ENCODE results near the gene HMGB2. TPM values are rescaled to one million over a fixed set of nuclear protein-coding genes. Genes with fewer than 3 reads are reported as not detected.

HMGB2 gene
- total RNA-seq, 1 experiment from 2014 or later = 278 TPM

DNA sequence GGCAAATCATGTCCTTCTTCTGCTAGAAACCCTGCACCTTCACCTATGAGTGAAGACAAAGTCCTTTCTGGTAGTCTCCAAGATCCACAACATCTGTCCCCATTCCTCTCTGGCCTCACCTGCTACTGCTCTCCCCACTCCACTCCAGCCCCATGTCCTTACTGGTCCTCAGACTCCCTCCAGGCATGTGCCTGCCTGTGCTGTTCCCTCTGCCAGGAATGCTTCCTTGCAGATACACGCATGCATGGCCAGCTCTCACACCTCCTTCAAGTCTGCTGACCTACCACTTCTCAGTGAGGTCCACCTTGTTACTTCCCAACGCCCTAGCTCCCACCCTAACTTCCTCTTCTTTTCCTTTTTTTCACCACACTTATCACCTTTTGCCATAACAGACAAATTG lies 18.1 kb downstream of the HMGB2 start:
- H3K4me2 ChIP-seq (ENCODE audit: insufficient read depth, insufficient read length, low read length) = no peak overlapping the region
- Mint-ChIP-seq H3K9me3 (no peaks in the 10 kb centered on the region), H3K4me1 (peaks cover 27 to 35% of the 10 kb centered on the region in 2 experiments), H3K27me3 (ENCODE audit: low read depth) (no peaks in the 10 kb centered on the region), H3K36me3 (ENCODE audit: insufficient read depth in 1 of 3, low read depth in 3 of 3) (peaks cover 10 to 22% (median 18%) of the 10 kb centered on the region in 3 experiments), H3K4me3 (no peak overlapping the region), H3K27ac (no peak overlapping the region)
- no peak overlapping the region for H4K91ac ChIP-seq (ENCODE audit: insufficient read length, low read depth, low read length)
- H4K20me1 ChIP-seq (ENCODE audit: control insufficient read depth, insufficient read depth, insufficient read length) = no peaks in the 10 kb centered on the region
- H3K4me1 ChIP-seq (ENCODE audit: insufficient read depth, low read length) = peaks cover 2% of the 10 kb centered on the region; the same call in 1 of the 2 replicates
- no peak for DNase-seq
- no peak overlapping the region for H2BK15ac ChIP-seq (ENCODE audit: low read depth, low read length)
- no peak overlapping the region for H2BK12ac ChIP-seq (ENCODE audit: insufficient read length, low read depth, low read length)
- no peak overlapping the region for H3K27ac ChIP-seq (ENCODE audit: insufficient read length, low read depth, low read length)
- H2AK5ac ChIP-seq (ENCODE audit: insufficient read length, low read length) = no peak overlapping the region
- H3K4ac ChIP-seq (ENCODE audit: low read depth, low read length) = no peak overlapping the region
- H3K9me3 ChIP-seq (ENCODE audit: control insufficient read depth, low read depth, low read length) = no peaks in the 10 kb centered on the region
- TF ChIP-seq, protein P1, sequence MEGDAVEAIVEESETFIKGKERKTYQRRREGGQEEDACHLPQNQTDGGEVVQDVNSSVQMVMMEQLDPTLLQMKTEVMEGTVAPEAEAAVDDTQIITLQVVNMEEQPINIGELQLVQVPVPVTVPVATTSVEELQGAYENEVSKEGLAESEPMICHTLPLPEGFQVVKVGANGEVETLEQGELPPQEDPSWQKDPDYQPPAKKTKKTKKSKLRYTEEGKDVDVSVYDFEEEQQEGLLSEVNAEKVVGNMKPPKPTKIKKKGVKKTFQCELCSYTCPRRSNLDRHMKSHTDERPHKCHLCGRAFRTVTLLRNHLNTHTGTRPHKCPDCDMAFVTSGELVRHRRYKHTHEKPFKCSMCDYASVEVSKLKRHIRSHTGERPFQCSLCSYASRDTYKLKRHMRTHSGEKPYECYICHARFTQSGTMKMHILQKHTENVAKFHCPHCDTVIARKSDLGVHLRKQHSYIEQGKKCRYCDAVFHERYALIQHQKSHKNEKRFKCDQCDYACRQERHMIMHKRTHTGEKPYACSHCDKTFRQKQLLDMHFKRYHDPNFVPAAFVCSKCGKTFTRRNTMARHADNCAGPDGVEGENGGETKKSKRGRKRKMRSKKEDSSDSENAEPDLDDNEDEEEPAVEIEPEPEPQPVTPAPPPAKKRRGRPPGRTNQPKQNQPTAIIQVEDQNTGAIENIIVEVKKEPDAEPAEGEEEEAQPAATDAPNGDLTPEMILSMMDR (conservative IDR thresholded peaks at IDR 0.05) = no peak
- H3K18ac ChIP-seq (ENCODE audit: insufficient read length, low read depth, low read length) = no peak overlapping the region
- H3K79me2 ChIP-seq (ENCODE audit: insufficient read depth, low read length) = 0 out of 2 replicates have a peak, but pooled peaks cover 2% of the 10 kb centered on the region
- H3K23ac ChIP-seq (ENCODE audit: insufficient read length, low read depth, low read length) = no peak overlapping the region
- H3K56ac ChIP-seq (ENCODE audit: insufficient read length, low read depth, low read length) = no peak overlapping the region
- no peak overlapping the region for H2BK20ac ChIP-seq (ENCODE audit: low read depth, low read length, poor library complexity, severe bottlenecking)
- no peaks in the 10 kb centered on the region for H3K23me2 ChIP-seq (ENCODE audit: insufficient read length, low read depth, low read length, poor library complexity, severe bottlenecking)
- no peak overlapping the region for H4K8ac ChIP-seq (replicated peaks; ENCODE audit: insufficient read length, low read depth, low read length)
- no peak overlapping the region for H3K14ac ChIP-seq (ENCODE audit: insufficient read depth, low read length)
- H2BK5ac ChIP-seq (ENCODE audit: insufficient read length, low read length) = no peak overlapping the region
- WGBS (ENCODE audit: extremely low coverage, insufficient read length, low lambda C conversion rate) = no CpG with 5 or more reads among the region's 2 CpGs
- H3K79me1 ChIP-seq (ENCODE audit: insufficient read depth, low read depth, low read length, poor library complexity, severe bottlenecking) = no peaks in the 10 kb centered on the region
- H3K27me3 ChIP-seq (ENCODE audit: insufficient read depth, low read length) = no peaks in the 10 kb centered on the region
- no peak overlapping the region for H2BK120ac ChIP-seq (ENCODE audit: low read depth, low read length, poor library complexity, severe bottlenecking)
- H3K9ac ChIP-seq (ENCODE audit: extremely low read depth, insufficient read length, low read length) = no peak overlapping the region
- H3T11ph ChIP-seq (ENCODE audit: low read length) = no peak overlapping the region
- H4K5ac ChIP-seq (ENCODE audit: insufficient read length, low read depth, low read length) = no peak overlapping the region
- no peak overlapping the region for H2AFZ ChIP-seq (ENCODE audit: low read length)

All from H9 (cell line).